CD4-positive, alpha-beta T cell treated with Interferon alpha-2 for 1 hour (primary cell): ENCODE data around the gene PCBP4.
"Not testable (repeated sequence)": the region's sequence is repeated elsewhere in the genome, so short reads cannot be mapped to it uniquely, and the experiment has no call there.

Source experiments
- DNase-seq, 2 donors: peaks; one replicate each; pipeline ENCODE4 v3.0.0-alpha.2; 2020 to 2022

PCBP4 gene

GRCh38 chr3:51937611-51938450, 29.4 kb downstream of the PCBP4 start:
- no peak for DNase-seq

GRCh38 chr3:51937014-51937413, 30.2 kb downstream of the PCBP4 start:
- DNase-seq, result no peak

GRCh38 chr3:51935886-51936755, 31.1 kb downstream of the PCBP4 start:
- DNase-seq, result no peak

GRCh38 chr3:51934991-51935885, 32.0 kb downstream of the PCBP4 start:
- DNase-seq, result no peak

GRCh38 chr3:51934139-51934850, 33.0 kb downstream of the PCBP4 start:
- no peak for DNase-seq

GRCh38 chr3:51933471-51934138, 33.6 kb downstream of the PCBP4 start:
- DNase-seq, result no peak

- DNase-seq, result no peak
Observed at GRCh38 chr3:51932471-51933370, 34.5 kb downstream of the PCBP4 start.

- no peak for DNase-seq
Observed at GRCh38 chr3:51931756-51932155, 35.5 kb downstream of the PCBP4 start.

GRCh38 chr3:51930439-51930838, 36.8 kb downstream of the PCBP4 start:
- no peak for DNase-seq

- DNase-seq, result no peak
Observed at GRCh38 chr3:51929420-51930003, 37.7 kb downstream of the PCBP4 start.

GRCh38 chr3:51928981-51929380, 38.3 kb downstream of the PCBP4 start:
- DNase-seq, result not testable (repeated sequence)

- no peak for DNase-seq
Observed at GRCh38 chr3:51928438-51928837, 38.8 kb downstream of the PCBP4 start.

GRCh38 chr3:51927061-51927977, 39.9 kb downstream of the PCBP4 start:
- no peak for DNase-seq

GRCh38 chr3:51921081-51921578, 46.1 kb downstream of the PCBP4 start:
- no peak for DNase-seq

GRCh38 chr3:51916418-51916817, 50.8 kb downstream of the PCBP4 start:
- DNase-seq, result no peak

GRCh38 chr3:51908026-51908425, 59.2 kb downstream of the PCBP4 start:
- no peak for DNase-seq
